Tibial nerve (tissue), 4 donors: ENCODE data around the gene SMIM41. TPM values are rescaled to one million over a fixed set of nuclear protein-coding genes. Genes with fewer than 3 reads are reported as not detected.

Source experiments
- DNase-seq, 2 donors: peaks; one replicate each; pipeline ENCODE4 v3.0.0-alpha.2; 2019; ENCODE audit warnings: low spot score in 2 of 2
- H3K27ac ChIP-seq, 4 donors: fragments of 200-600 bp; sonication (generic) in 3 of 4; one replicate each; pipeline ENCODE4 v1.5.1; 2017 to 2019; ENCODE audit warnings: mild to moderate bottlenecking in 1 of 4
- H3K27me3 ChIP-seq, 2 donors: fragments of 200-600 bp; sonication (generic) in 1 of 2; one replicate each; pipeline versions ENCODE4 v1.5.1 to v1.6.0; 2017 to 2019
- H3K36me3 ChIP-seq, 3 donors: fragments of 200-600 bp; sonication (generic); one replicate each; pipeline ENCODE4 v1.5.1; 2018 to 2019
- H3K4me1 ChIP-seq, 4 donors: fragments of 200-600 bp; sonication (generic) in 3 of 4; one replicate each; pipeline ENCODE4 v1.5.1; 2017 to 2019
- H3K4me3 ChIP-seq, 4 donors: fragments of 200-600 bp; sonication (generic) in 3 of 4; one replicate each; pipeline ENCODE4 v1.5.1; 2017 to 2019; ENCODE audit warnings: mild to moderate bottlenecking in 1 of 4, moderate library complexity in 1 of 4
- H3K9me3 ChIP-seq, 4 donors: fragments of 200-600 bp; sonication (generic) in 3 of 4; one replicate each; pipeline ENCODE4 v1.5.1; 2017 to 2019
- CTCF ChIP-seq, 5 experiments: fragments of 200-600 bp in 3 of 5; fragments of 450-650 bp in 2 of 5; sonication (generic) in 3 of 5; IDR thresholded peaks; one replicate each; pipeline ENCODE4 v1.5.1; 2016 to 2019; ENCODE audit warnings: antibody characterized with exemption in 5 of 5, mild to moderate bottlenecking in 3 of 5, moderate library complexity in 2 of 5
- EP300 ChIP-seq, 2 donors: sonication (generic); formaldehyde crosslinking; IDR thresholded peaks; one replicate each; pipeline ENCODE4 v1.6.1; 2017; ENCODE audit warnings: antibody characterized with exemption in 2 of 2, mild to moderate bottlenecking in 1 of 2
- POLR2A ChIP-seq, 2 donors: fragments of 450-650 bp; IDR thresholded peaks; one replicate each; pipeline ENCODE4 v1.6.1; 2017; ENCODE audit warnings: antibody characterized with exemption in 2 of 2, mild to moderate bottlenecking in 2 of 2, moderate library complexity in 2 of 2
- WGBS, 2 donors: methylation state at CpG; one replicate each; pipeline ENCODE4 v1.1.5; 2018; 5-methylcytosine and 5-hydroxymethylcytosine counted together
- total RNA-seq, 4 donors: library from RNA; depleted of rRNA; stranded (reverse); fragments of >200 nt; gene quantifications; one replicate each; pipeline ENCODE4 v1.1.0, GENCODE V29; 2016

Gene SMIM41
- total RNA-seq, 4 donors from 2014 or later, result 16.5 to 78.7 (median 39.3) TPM

DNA sequence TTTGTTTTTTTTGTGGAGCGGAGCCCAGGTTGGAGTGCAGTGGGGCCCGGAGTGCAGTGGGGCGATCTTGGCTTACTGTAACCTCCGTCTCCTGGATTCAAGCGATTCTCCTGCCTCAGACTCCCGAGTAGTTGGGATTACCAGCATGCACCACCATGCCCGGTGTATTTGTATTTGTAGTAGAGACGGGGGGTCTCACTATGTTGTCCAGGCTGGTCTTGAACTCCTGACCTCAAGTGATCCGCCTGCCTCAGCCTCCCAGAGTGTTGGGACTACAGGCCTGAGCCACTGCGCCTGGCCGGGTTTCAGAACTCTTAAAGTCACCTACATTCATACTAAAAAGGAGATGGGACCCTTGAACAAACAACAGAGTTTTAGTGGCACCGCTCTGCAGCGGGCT, 59.6 kb downstream of the SMIM41 start:
- Histone ChIP-seq H3K4me1 (no peaks in the 10 kb centered on the region), H3K4me3 (no peak overlapping the region), H3K36me3 (no peaks in the 10 kb centered on the region), H3K9me3 (no peaks in the 10 kb centered on the region), H3K27me3 (no peaks in the 10 kb centered on the region), H3K27ac (no peak overlapping the region)
- TF ChIP-seq EP300 (IDR thresholded peaks at IDR 0.05) (no peak), CTCF (IDR thresholded peaks at IDR 0.05) (no peak), POLR2A (IDR thresholded peaks at IDR 0.05) (no peak)
- DNase-seq, result no peak
- WGBS, 2 donors, result 86 to 87% methylated on average over 13 of the region's 13 CpGs

DNA sequence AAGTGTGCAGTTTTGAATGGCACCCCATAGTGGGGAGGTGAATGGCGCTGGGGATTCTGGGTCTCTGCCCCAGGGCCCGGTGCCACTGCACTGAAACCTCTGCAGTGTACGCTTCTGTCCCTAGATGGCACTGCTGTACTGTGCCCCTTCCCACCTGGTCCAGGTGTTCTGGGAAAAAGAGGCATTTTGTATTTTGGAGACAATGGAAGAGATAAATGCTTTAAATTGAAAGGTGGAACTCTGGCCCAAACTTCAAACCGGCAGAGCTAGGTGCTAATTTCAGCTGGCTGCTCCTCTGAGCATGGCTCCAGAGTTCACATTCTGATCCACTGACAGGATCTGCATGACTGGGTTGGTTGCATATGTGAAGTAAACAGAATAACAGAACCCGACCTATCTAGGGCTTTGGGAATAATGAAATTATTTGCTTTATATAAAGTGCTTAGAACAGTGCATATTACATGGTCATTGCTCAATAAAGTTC, 60.1 kb downstream of the SMIM41 start:
- Histone ChIP-seq H3K27ac (no peak overlapping the region), H3K27me3 (no peaks in the 10 kb centered on the region)

DNA sequence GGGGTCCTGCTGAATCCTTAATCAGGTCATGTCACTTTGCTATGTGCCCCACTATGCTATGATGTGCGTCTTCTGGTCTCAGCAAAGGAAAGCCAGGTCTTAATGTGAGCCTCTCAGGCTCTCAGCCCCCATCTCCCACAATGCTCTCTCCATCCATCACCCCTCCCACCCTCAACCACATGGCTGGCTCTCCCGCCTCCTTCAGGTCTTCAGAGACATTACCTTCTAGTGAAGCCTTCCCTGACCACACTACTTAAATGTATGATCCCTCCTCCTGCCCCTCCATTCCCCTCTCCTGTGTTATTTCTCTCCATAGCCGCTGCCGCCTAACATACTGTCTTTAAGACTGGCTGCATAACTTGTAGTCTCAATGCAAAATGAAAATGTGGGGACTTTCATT, 61.8 kb downstream of the SMIM41 start:
- TF ChIP-seq CTCF (IDR thresholded peaks at IDR 0.05) (no peak), EP300 (IDR thresholded peaks at IDR 0.05) (no peak), POLR2A (IDR thresholded peaks at IDR 0.05) (no peak)
- H3K4me1 ChIP-seq, result peaks cover 0 to 8% (median 0%) of the 10 kb centered on the region in 4 donors
- DNase-seq, result no peak

More for the DNA sequence above, 60.1 kb downstream of the SMIM41 start:
- no peaks in the 10 kb centered on the region for H3K9me3 ChIP-seq
- H3K4me3 ChIP-seq, result no peak overlapping the region
- no peaks in the 10 kb centered on the region for H3K36me3 ChIP-seq
- TF ChIP-seq POLR2A (IDR thresholded peaks at IDR 0.05) (no peak), CTCF (IDR thresholded peaks at IDR 0.05) (peak in 3 of 5 experiments; percentile 27 to 38 (median 34))
- no peaks in the 10 kb centered on the region for H3K4me1 ChIP-seq
- 28 to 41% methylated on average over 5 of the region's 5 CpGs for WGBS, 2 donors
- DNase-seq, result no peak

GRCh38 chr12:52141875-52142274, 62.4 kb downstream of the SMIM41 start:
- no peaks in the 10 kb centered on the region for H3K36me3 ChIP-seq
- 79 to 89% methylated on average over 8 of the region's 8 CpGs for WGBS, 2 donors
- no peak overlapping the region for H3K4me3 ChIP-seq
- H3K27me3 ChIP-seq, result no peaks in the 10 kb centered on the region
- no peak for DNase-seq
- no peak overlapping the region for H3K27ac ChIP-seq
- TF ChIP-seq CTCF (IDR thresholded peaks at IDR 0.05) (no peak), EP300 (IDR thresholded peaks at IDR 0.05) (no peak), POLR2A (IDR thresholded peaks at IDR 0.05) (no peak)
- H3K4me1 ChIP-seq, result peaks cover 0 to 14% (median 4%) of the 10 kb centered on the region in 4 donors
- H3K9me3 ChIP-seq, result no peaks in the 10 kb centered on the region

More for the DNA sequence above, 61.8 kb downstream of the SMIM41 start:
- no peaks in the 10 kb centered on the region for H3K36me3 ChIP-seq
- WGBS, 2 donors, result 79 to 94% methylated on average over 4 of the region's 4 CpGs
- no peak overlapping the region for H3K27ac ChIP-seq
- no peaks in the 10 kb centered on the region for H3K9me3 ChIP-seq
- H3K27me3 ChIP-seq, result no peaks in the 10 kb centered on the region
- H3K4me3 ChIP-seq, result no peak overlapping the region

GRCh38 chr12:52142431-52142830, 62.9 kb downstream of the SMIM41 start:
- H3K4me3 ChIP-seq, result no peak overlapping the region
- WGBS, 2 donors, result 17 to 67% methylated on average over 1 to 5 of the region's 5 CpGs
- no peak for DNase-seq
- TF ChIP-seq CTCF (IDR thresholded peaks at IDR 0.05) (no peak), EP300 (IDR thresholded peaks at IDR 0.05) (no peak)
- no peaks in the 10 kb centered on the region for H3K9me3 ChIP-seq
- peaks cover 0 to 20% (median 8%) of the 10 kb centered on the region in 4 donors for H3K4me1 ChIP-seq
- H3K36me3 ChIP-seq, result no peaks in the 10 kb centered on the region
- no peak overlapping the region for H3K27ac ChIP-seq
- H3K27me3 ChIP-seq, result no peaks in the 10 kb centered on the region
